MCF 10A (cell line): ENCODE measurements around the gene BTK. TPM values are rescaled to one million over a fixed set of nuclear protein-coding genes. Genes with fewer than 3 reads are reported as not detected.

Source experiments
- BruUV-seq: library from RNA; stranded (reverse); fragments of 400-500 nt; replicated peaks from 2 replicates; lab custom pipeline; 2021; lab: Mats Ljungman, UMichigan
- CTCF ChIA-PET: fragments of 300-600 bp; sonication (Branson Sonifier 250); formaldehyde crosslinking; extraction: SDS; loops from one replicate; lab custom pipeline; 2021; ENCODE audit warnings: antibody characterized with exemption, inconsistent platforms; lab: Yijun Ruan, JAX
- POLR2A ChIA-PET: fragments of 300-600, 350-650 bp; sonication (Branson Sonifier 250); formaldehyde crosslinking; extraction: SDS; loops from one replicate; lab custom pipeline; 2020; ENCODE audit warnings: antibody characterized with exemption, inconsistent platforms; lab: Yijun Ruan, JAX
- DNase-seq: peaks from one replicate; pipeline ENCODE4 v3.0.0-alpha.2; 2018; ENCODE audit not compliant: unreplicated experiment
- H3K27ac Mint-ChIP-seq: one replicate; pipeline ENCODE4 v1.8.0; 2022; ENCODE audit warnings: mild to moderate bottlenecking, low read depth, mixed read lengths; ENCODE audit not compliant: unreplicated experiment
- H3K27me3 Mint-ChIP-seq: one replicate; pipeline ENCODE4 v1.8.0; 2022; ENCODE audit warnings: mixed read lengths; ENCODE audit not compliant: insufficient read depth, unreplicated experiment
- H3K36me3 Mint-ChIP-seq: one replicate; pipeline ENCODE4 v1.8.0; 2022; ENCODE audit warnings: mild to moderate bottlenecking, moderate library complexity, mixed read lengths; ENCODE audit not compliant: insufficient read depth, unreplicated experiment
- H3K4me1 Mint-ChIP-seq: one replicate; pipeline ENCODE4 v1.8.0; 2022; ENCODE audit warnings: mixed read lengths; ENCODE audit not compliant: insufficient read depth, unreplicated experiment
- H3K4me3 Mint-ChIP-seq: one replicate; pipeline ENCODE4 v1.8.0; 2022; ENCODE audit warnings: mild to moderate bottlenecking, moderate library complexity, mixed read lengths; ENCODE audit not compliant: unreplicated experiment
- H3K9me3 Mint-ChIP-seq: one replicate; pipeline ENCODE4 v1.8.0; 2022; ENCODE audit warnings: mixed read lengths; ENCODE audit not compliant: unreplicated experiment
- CTCF ChIP-seq: fragments of 200-600 bp; IDR thresholded peaks from one replicate; pipeline ENCODE4 v1.8.0; 2022; ENCODE audit warnings: antibody characterized with exemption, mild to moderate bottlenecking; ENCODE audit not compliant: unreplicated experiment
- intact Hi-C: fragments of 100-400 bp; cut with micrococcal nuclease; formaldehyde crosslinking; loops from 2 replicates; pipeline ENCODE4 v1.14.1; 2022
- total RNA-seq: library from RNA; stranded (reverse); gene quantifications from 2 replicates; pipeline ENCODE4 v1.2.3, GENCODE V29; 2022

BTK gene
- total RNA-seq, 1 experiment from 2014 or later: not detected

- Mint-ChIP-seq H3K27me3 (peaks cover 13% of the 10 kb centered on the region), H3K9me3 (no peaks in the 10 kb centered on the region), H3K4me1 (no peaks in the 10 kb centered on the region), H3K27ac (no peak overlapping the region), H3K4me3 (no peak overlapping the region), H3K36me3 (peaks cover 65% of the 10 kb centered on the region)
- no TSS peak for BruUV-seq
- intact Hi-C loops: no loop called here
- ChIA-PET POLR2A (interaction anchor here (0.6 to 0.9 kb wide), 2 partner anchors 32 to 33 kb away, joined by 3 to 4 read pairs; no protein-coding TSS in a partner anchor), CTCF (interaction anchor here (0.5 kb wide), 1 partner anchor 404 kb away, joined by 3 read pairs; no protein-coding TSS in a partner anchor)
- DNase-seq: no peak
- TF ChIP-seq CTCF: no peak
Observed at GRCh38 chrX:101393530-101394305, 7.7 kb upstream of the BTK start.

GRCh38 chrX:101391831-101392230, 5.8 kb upstream of the BTK start:
- no peaks in the 10 kb centered on the region for H3K4me1 Mint-ChIP-seq
- no peaks in the 10 kb centered on the region for H3K9me3 Mint-ChIP-seq
- intact Hi-C loops: no loop called here
- BruUV-seq: no TSS peak
- ChIA-PET POLR2A (interaction anchor here (0.7 to 3.4 kb wide), 5 partner anchors 8 to 44 kb away, joined by 4 to 54 read pairs (median 10); partner anchors contain the start of genes GLA, HNRNPH2 and TIMM8A), CTCF (interaction anchor here (0.5 to 1.6 kb wide), 3 partner anchors 10 to 245 kb away, joined by 3 to 12 read pairs (median 5); no protein-coding TSS in a partner anchor)
- H3K36me3 Mint-ChIP-seq: peaks cover 59% of the 10 kb centered on the region
- H3K27me3 Mint-ChIP-seq: peaks cover 13% of the 10 kb centered on the region
- peak overlapping the region; percentile 85 for H3K4me3 Mint-ChIP-seq
- peak overlapping the region; percentile 90 for H3K27ac Mint-ChIP-seq
- no peak for TF ChIP-seq CTCF
- no peak for DNase-seq

- TSS peak; percentile 69 for BruUV-seq
- DNase-seq: peak; percentile 87
- peak; percentile 40 for TF ChIP-seq CTCF
- no peaks in the 10 kb centered on the region for H3K9me3 Mint-ChIP-seq
- H3K4me1 Mint-ChIP-seq: no peaks in the 10 kb centered on the region
- intact Hi-C loops: no loop called here
- ChIA-PET CTCF (interaction anchor here (0.8 to 2.0 kb wide), 7 partner anchors 9 to 64 kb away, joined by 3 to 12 read pairs (median 4); partner anchors contain the start of gene TIMM8A), POLR2A (interaction anchor here (0.5 to 3.4 kb wide), 13 partner anchors 8 to 298 kb away, joined by 3 to 54 read pairs (median 6); partner anchors contain the start of genes GLA, HNRNPH2 and TIMM8A)
- H3K4me3 Mint-ChIP-seq: peak within 1 kb of the TSS; percentile 85
- H3K36me3 Mint-ChIP-seq: peaks cover 50% of the 10 kb centered on the region
- H3K27me3 Mint-ChIP-seq: peaks cover 22% of the 10 kb centered on the region
- peak within 1 kb of the TSS; percentile 90 for H3K27ac Mint-ChIP-seq
Observed at GRCh38 chrX:101390664-101391525, 4.9 kb upstream of the BTK start, which contains the start of gene RPL36A. Gene RPL36A (plus strand): TSS chrX:101391011. CDS start chrX:101391044, 33 bp downstream.
